GM18526 (cell line): ENCODE results near the gene HOXA3.

Experiments used
- POLR2A ChIP-seq: IDR thresholded peaks from 3 replicates; pipeline ENCODE4 v1.6.1; 2011; ENCODE audit not compliant: insufficient read length; ENCODE audit errors: extremely low read depth

The HOXA3 gene

GRCh38 chr7:27100694-27101170 is 51.7 kb downstream of the HOXA3 start:
- no peak for TF ChIP-seq POLR2A

GRCh38 chr7:27099453-27100370 is 52.7 kb downstream of the HOXA3 start:
- no peak for TF ChIP-seq POLR2A

GRCh38 chr7:27098578-27099451 is 53.6 kb downstream of the HOXA3 start:
- TF ChIP-seq POLR2A, result no peak

GRCh38 chr7:27097686-27098577 is 54.5 kb downstream of the HOXA3 start:
- no peak for TF ChIP-seq POLR2A

GRCh38 chr7:27096768-27097514 is 55.4 kb downstream of the HOXA3 start:
- TF ChIP-seq POLR2A, result no peak

DNA sequence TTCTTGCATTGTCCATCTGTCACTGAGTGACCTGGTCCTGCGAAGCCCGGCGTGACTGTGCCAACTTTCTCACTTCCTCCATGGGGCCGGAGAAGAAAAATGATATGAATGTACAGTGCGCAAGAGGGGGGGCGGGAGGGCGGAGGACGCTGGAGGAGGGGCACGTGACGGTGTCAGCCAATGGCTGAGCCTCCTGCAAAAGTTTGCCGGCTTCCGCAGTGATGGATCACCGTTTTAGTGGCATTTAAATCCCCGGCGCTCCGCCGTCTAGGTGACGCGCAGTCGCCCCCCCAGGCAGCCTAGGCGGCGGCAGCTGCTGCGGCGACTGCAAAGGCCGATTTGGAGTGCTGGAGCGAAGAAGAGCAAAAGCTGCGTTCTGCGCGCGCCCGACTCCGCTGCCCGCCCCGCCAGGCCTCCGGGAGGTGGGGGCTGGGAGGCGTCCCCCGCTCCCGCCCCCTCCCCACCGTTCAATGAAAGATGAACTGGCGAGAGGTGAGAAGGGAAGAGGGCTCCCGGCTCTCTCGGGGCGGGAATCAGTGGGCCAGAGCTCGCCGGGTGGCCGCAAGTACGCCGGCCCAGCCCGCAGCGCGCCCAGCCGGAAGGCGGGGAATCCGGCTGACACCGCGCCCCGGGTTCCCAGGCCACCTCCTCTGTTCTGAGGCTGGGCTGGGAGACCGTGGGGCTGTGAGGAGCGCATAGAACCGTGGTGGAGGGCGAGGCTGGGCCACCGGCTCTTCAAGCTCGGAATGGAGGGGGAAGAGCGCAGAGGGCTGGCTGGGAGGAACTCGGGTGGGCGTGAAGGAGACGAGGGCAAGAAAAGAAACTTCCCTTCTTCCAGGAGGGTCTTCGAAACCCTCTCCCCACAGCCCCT is 56.3 kb downstream of the HOXA3 start, which contains the start of gene HOXA1:
HOXA1 (minus strand) TSS at position 104 of the 871 bp plus-strand sequence; CDS start at position 16, 88 bp downstream.
- peak; percentile 31 for TF ChIP-seq POLR2A

DNA sequence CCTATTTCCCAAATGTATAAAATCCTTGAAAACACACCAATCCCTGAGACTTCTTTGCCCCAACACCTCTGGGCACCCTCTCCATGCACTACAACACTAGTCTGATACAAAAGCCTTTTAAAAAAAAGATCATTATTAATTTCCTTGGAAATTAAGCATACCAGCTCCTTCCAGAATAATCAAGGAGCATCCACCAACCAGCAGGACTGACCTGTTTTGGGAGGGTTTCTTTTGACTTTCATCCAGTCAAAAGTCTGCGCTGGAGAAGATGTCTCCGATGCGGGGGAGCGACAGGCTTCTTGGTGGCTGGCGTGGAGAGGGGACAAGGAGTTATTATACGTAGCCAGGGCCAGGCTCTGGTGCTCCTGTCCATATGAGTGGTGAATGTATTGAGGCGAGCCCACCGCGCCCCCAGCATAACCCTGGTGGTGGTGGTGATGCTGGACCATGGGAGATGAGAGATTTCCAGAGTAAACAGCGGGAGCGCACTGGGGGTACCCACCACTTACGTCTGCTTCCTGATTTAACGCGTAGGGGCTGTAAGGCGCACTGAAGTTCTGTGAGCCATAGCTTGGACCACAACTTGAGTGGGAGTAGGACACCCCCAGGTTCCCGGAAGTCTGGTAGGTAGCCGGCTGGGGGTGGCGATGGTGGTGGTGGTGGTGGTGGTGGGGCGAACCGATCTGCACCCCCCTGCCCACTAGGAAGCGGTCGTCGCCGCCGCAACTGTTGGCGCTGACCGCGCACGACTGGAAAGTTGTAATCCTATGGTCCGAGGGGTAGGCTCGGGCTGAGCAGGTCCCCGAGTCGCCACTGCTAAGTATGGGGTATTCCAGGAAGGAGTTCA is 57.1 kb downstream of the HOXA3 start:
- TF ChIP-seq POLR2A, result no peak

GRCh38 chr7:27094304-27095049 is 57.9 kb downstream of the HOXA3 start:
- no peak for TF ChIP-seq POLR2A

- no peak for TF ChIP-seq POLR2A
Observed at GRCh38 chr7:27093184-27093895, 59.0 kb downstream of the HOXA3 start.

- no peak for TF ChIP-seq POLR2A
Observed at GRCh38 chr7:27092819-27093110, 59.6 kb downstream of the HOXA3 start.
